GM12874 (cell line): ENCODE data around the gene ZNF157.

Experiments used
- CTCF ChIP-seq: IDR thresholded peaks from 2 replicates; pipeline ENCODE4 v1.5.1; 2011; ENCODE audit warnings: low read depth, mild to moderate bottlenecking, control low read depth, low read length, moderate library complexity; ENCODE audit not compliant: insufficient read depth

Gene ZNF157

GRCh38 chrX:47452112-47452511, 81.7 kb downstream of the ZNF157 start:
- TF ChIP-seq CTCF, result no peak

- no peak for TF ChIP-seq CTCF
Observed at GRCh38 chrX:47456080-47456479, 85.7 kb downstream of the ZNF157 start.

GRCh38 chrX:47458528-47458927, 88.2 kb downstream of the ZNF157 start:
- no peak for TF ChIP-seq CTCF

DNA sequence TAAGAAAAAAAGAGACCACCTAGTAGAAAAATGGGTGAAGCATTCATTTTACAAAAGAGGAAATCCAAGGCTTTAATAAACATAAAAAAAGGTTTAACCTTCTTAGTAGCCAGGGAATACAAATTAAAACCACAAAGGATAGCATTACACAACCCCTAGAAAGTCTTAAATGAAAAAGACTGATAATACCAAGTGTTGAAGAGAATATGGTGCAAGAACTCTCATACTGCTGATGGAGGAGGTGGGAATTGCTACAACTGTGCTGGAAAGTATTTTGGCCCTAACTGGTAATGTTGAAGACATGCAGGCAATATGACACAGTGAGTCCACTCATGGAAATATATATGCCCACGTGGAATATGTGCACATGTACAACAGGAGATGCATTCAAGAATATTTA, 90.2 kb downstream of the ZNF157 start:
- no peak for TF ChIP-seq CTCF
